Measurements from ENCODE around the gene TMEM86A.

The TMEM86A gene

GRCh38 chr11:18700375-18700774 is 1.8 kb downstream of the TMEM86A start:
- DNase-seq (ENCODE audit: low spot score) = no peak

GRCh38 chr11:18700872-18701271 is 2.3 kb downstream of the TMEM86A start:
- no peak for DNase-seq (ENCODE audit: low spot score)

GRCh38 chr11:18701614-18702216 is 3.1 kb downstream of the TMEM86A start:
- DNase-seq (ENCODE audit: low spot score) = no peak

- DNase-seq (ENCODE audit: low spot score) = no peak
Measured at GRCh38 chr11:18703001-18703763, 4.6 kb downstream of the TMEM86A start.

GRCh38 chr11:18704045-18704645 is 5.6 kb downstream of the TMEM86A start:
- no peak for DNase-seq (ENCODE audit: low spot score)

GRCh38 chr11:18704698-18705097 is 6.1 kb downstream of the TMEM86A start:
- DNase-seq (ENCODE audit: low spot score) = no peak

GRCh38 chr11:18705651-18706281 is 7.2 kb downstream of the TMEM86A start:
- no peak for DNase-seq (ENCODE audit: low spot score)

- DNase-seq (ENCODE audit: low spot score) = peak; percentile 44
Measured at GRCh38 chr11:18706330-18707243, 8.0 kb downstream of the TMEM86A start.

- DNase-seq (ENCODE audit: low spot score) = no peak
Measured at GRCh38 chr11:18707811-18708340, 9.3 kb downstream of the TMEM86A start.

GRCh38 chr11:18709414-18709813 is 10.8 kb downstream of the TMEM86A start:
- no peak for DNase-seq (ENCODE audit: low spot score)

- DNase-seq (ENCODE audit: low spot score) = no peak
Measured at GRCh38 chr11:18710545-18710944, 12.0 kb downstream of the TMEM86A start.

- no peak for DNase-seq (ENCODE audit: low spot score)
Measured at GRCh38 chr11:18713646-18714442, 15.3 kb downstream of the TMEM86A start.

GRCh38 chr11:18714443-18714780 is 15.8 kb downstream of the TMEM86A start:
- DNase-seq (ENCODE audit: low spot score) = no peak

- DNase-seq (ENCODE audit: low spot score) = no peak
Measured at GRCh38 chr11:18715476-18715875, 16.9 kb downstream of the TMEM86A start.

- peak; percentile 26 for DNase-seq (ENCODE audit: low spot score)
Measured at GRCh38 chr11:18720091-18720807, 21.7 kb downstream of the TMEM86A start.

GRCh38 chr11:18720808-18721560 is 22.4 kb downstream of the TMEM86A start:
- peak; percentile 89 for DNase-seq (ENCODE audit: low spot score)

- DNase-seq (ENCODE audit: low spot score) = peak; percentile 69
Measured at GRCh38 chr11:18721561-18722292, 23.1 kb downstream of the TMEM86A start.

GRCh38 chr11:18722293-18722637 is 23.7 kb downstream of the TMEM86A start:
- DNase-seq (ENCODE audit: low spot score) = no peak

GRCh38 chr11:18723991-18724390 is 25.4 kb downstream of the TMEM86A start:
- no peak for DNase-seq (ENCODE audit: low spot score)
